K562 (cell line): ENCODE data around the gene ARPC4. TPM values are rescaled to one million over a fixed set of nuclear protein-coding genes. Genes with fewer than 3 reads are reported as not detected.

ENCODE experiments used
- ATAC-seq: fragments of 200-7000 bp; cut with Tn5 transposase; 3 replicates; pipeline ENCODE4 v1.9.1; 2020; ENCODE audit warnings: moderate library complexity
- BruUV-seq: library from RNA; stranded (reverse); fragments of 400-500 nt; replicated peaks from 2 replicates; lab custom pipeline; 2021; lab: Mats Ljungman, UMichigan
- CTCF ChIA-PET: fragments of 300-600 bp; formaldehyde crosslinking; extraction: SDS; loops from one replicate; lab custom pipeline; 2021; ENCODE audit warnings: low intra/inter-chr PET ratio; lab: Yijun Ruan, JAX
- POLR2A ChIA-PET: fragments of 300-600, 350-650 bp; sonication (Branson Sonifier 250); formaldehyde crosslinking; extraction: SDS; loops from one replicate; lab custom pipeline; 2021; ENCODE audit warnings: antibody characterized with exemption, inconsistent platforms; lab: Yijun Ruan, JAX
- DNase-seq, 4 experiments: peaks; one replicate each; pipeline versions ENCODE4 v3.0.0 to v3.0.0-alpha.2; 2011 to 2018; ENCODE audit warnings: low spot score in 3 of 4, mixed read lengths in 3 of 4; ENCODE audit errors: extremely low read depth in 1 of 4
- FAIRE-seq: peaks from 2 replicates; lab custom pipeline; 2011; peaks lifted over from hg19 to GRCh38; lab: Jason Lieb, UNC
- H2AFZ ChIP-seq: 2 replicates; pipeline ENCODE4 v1.6.0; 2011; ENCODE audit warnings: low read depth, low read length, control low read depth, inconsistent platforms
- H3K27ac ChIP-seq: fragments of 200-600 bp; 3 replicates; pipeline ENCODE4 v1.8.0; 2011; ENCODE audit warnings: low read depth, mild to moderate bottlenecking, control low read depth, inconsistent platforms, low read length, moderate library complexity, mixed read lengths; ENCODE audit errors: extremely low read depth
- H3K27me3 ChIP-seq, 2 experiments: fragments of 300-600 bp in 1 of 2; 2 replicates in 1 of 2; 3 replicates in 1 of 2; pipeline versions ENCODE4 v1.6.0 to v1.8.0; 2011; ENCODE audit warnings: inconsistent platforms in 2 of 2, low read length in 2 of 2, mild to moderate bottlenecking in 1 of 2, mixed read lengths in 1 of 2, moderate library complexity in 1 of 2; ENCODE audit not compliant: control insufficient read depth in 2 of 2, insufficient read depth in 2 of 2
- H3K36me3 ChIP-seq: fragments of 300-600 bp; 3 replicates; pipeline ENCODE4 v1.8.0; 2011; ENCODE audit warnings: mild to moderate bottlenecking, low read length, inconsistent platforms; ENCODE audit not compliant: control insufficient read depth, insufficient read depth
- H3K4me1 ChIP-seq, 2 experiments: fragments of 200-600 bp in 1 of 2; replicated peaks in 1 of 2; 2 replicates in 1 of 2; 3 replicates in 1 of 2; pipeline versions ENCODE4 v1.5.1 to v1.8.0; 2011; ENCODE audit warnings: inconsistent platforms in 2 of 2, low read length in 2 of 2, mild to moderate bottlenecking in 1 of 2, mixed read lengths in 1 of 2, moderate library complexity in 1 of 2; ENCODE audit not compliant: control insufficient read depth in 2 of 2, insufficient read depth in 2 of 2
- H3K4me2 ChIP-seq: 2 replicates; pipeline ENCODE4 v1.6.1; 2011; ENCODE audit warnings: low read length, control low read depth, inconsistent platforms, mixed read lengths; ENCODE audit not compliant: insufficient read depth
- H3K4me3 ChIP-seq: fragments of 200-600 bp; sonication (generic), shearing (Covaris generic); 2 replicates; pipeline ENCODE4 v1.5.1; 2016; ENCODE audit warnings: control low read depth, inconsistent platforms
- H3K79me2 ChIP-seq: fragments of 200-600 bp; 3 replicates; pipeline ENCODE4 v1.8.0; 2011; ENCODE audit warnings: low read length, inconsistent platforms; ENCODE audit not compliant: control insufficient read depth, insufficient read depth
- H3K9ac ChIP-seq, 2 experiments: 2 replicates each; pipeline versions ENCODE4 v1.6.0 to v1.6.1; 2011; ENCODE audit warnings: low read depth in 2 of 2, low read length in 2 of 2, control low read depth in 1 of 2, inconsistent platforms in 1 of 2, mild to moderate bottlenecking in 1 of 2, mixed read lengths in 1 of 2; ENCODE audit not compliant: insufficient read depth in 1 of 2
- H3K9me1 ChIP-seq: one replicate; pipeline ENCODE4 v1.6.0; 2011; ENCODE audit warnings: inconsistent platforms, mild to moderate bottlenecking, low read length, moderate library complexity; ENCODE audit not compliant: control insufficient read depth, insufficient read depth
- H3K9me3 ChIP-seq: replicated peaks from 2 replicates; pipeline ENCODE4 v1.5.1; 2011; ENCODE audit warnings: low read depth, low read length, inconsistent platforms; ENCODE audit not compliant: control insufficient read depth, insufficient read depth
- H4K20me1 ChIP-seq: replicated peaks from 2 replicates; pipeline ENCODE4 v1.6.1; 2011; ENCODE audit warnings: low read length, inconsistent platforms, mixed read lengths; ENCODE audit not compliant: control insufficient read depth, insufficient read depth
- CXXC5 ChIP-seq: fragments of 250-450 bp; sonication (Bioruptor Pico); IDR thresholded peaks from 2 replicates; pipeline ENCODE4 v1.8.0; 2022; ENCODE audit warnings: inconsistent platforms, mild to moderate bottlenecking, moderate library complexity
- GTF2F1 ChIP-seq: IDR thresholded peaks from 2 replicates; pipeline ENCODE4 v1.6.1; 2011; ENCODE audit warnings: low read depth, low read length, improper control_type of control experiment
- NRF1 ChIP-seq, 2 experiments: fragments of 450-650 bp; IDR thresholded peaks in 1 of 2; conservative IDR thresholded peaks in 1 of 2; 2 replicates each; pipeline ENCODE4 v1.6.1; 2014; ENCODE audit warnings: mild to moderate bottlenecking in 2 of 2
- POLR2G ChIP-seq: fragments of 200-400 bp; formaldehyde crosslinking; IDR thresholded peaks from 2 replicates; pipeline ENCODE4 v1.6.1; 2017; ENCODE audit warnings: low read depth, mild to moderate bottlenecking, antibody characterized with exemption, low read length, moderate library complexity
- TRIM24 ChIP-seq, 2 experiments: fragments of 450-650 bp; IDR thresholded peaks; 2 replicates each; pipeline ENCODE4 v1.6.1; 2016
- ZNF140 ChIP-seq: fragments of 250-450 bp; sonication (Bioruptor Pico); IDR thresholded peaks from 2 replicates; pipeline ENCODE4 v1.8.0; 2021; ENCODE audit warnings: moderate library complexity, mild to moderate bottlenecking, inconsistent platforms
- WGBS: fragments of 100-300 bp; shearing (Covaris generic); methylation state at CpG from one replicate; pipeline ENCODE4 v1.1.6; 2016; ENCODE audit warnings: low coverage, mixed read lengths; ENCODE audit not compliant: insufficient coverage; ENCODE audit errors: missing lambda C conversion rate; 5-methylcytosine and 5-hydroxymethylcytosine counted together
- in situ Hi-C: fragments of 300-500 bp; cut with MboI; formaldehyde crosslinking; loops from 4 replicates; pipeline ENCODE4 v1.15.0; 2018; ENCODE audit warnings: inconsistent platforms, mixed read lengths
- intact Hi-C: fragments of 100-400 bp; cut with micrococcal nuclease; formaldehyde crosslinking; loops from 2 replicates; pipeline ENCODE4 v1.14.2; 2022
- polyA plus RNA-seq, 8 experiments: library from polyadenylated mRNA; depleted of rRNA in 4 of 8; stranded (reverse) in 5 of 8; unstranded in 3 of 8; fragments of >200 nt; fragmentation: Nextera tagmentation in 2 of 8; fragmentation: Illumina TruSeq in 1 of 8; extraction: Ambion mirVana in 2 of 8; extraction: Trizol in 1 of 8; gene quantifications; 2 replicates each; pipeline versions ENCODE4 v1.2.1 to v1.2.3, GENCODE V29; 2011 to 2014; ENCODE audit warnings: inconsistent platforms in 1 of 8, missing spikeins in 1 of 8
- total RNA-seq, 7 experiments: library from RNA; depleted of rRNA in 6 of 7; stranded (reverse); fragments of >200 nt in 6 of 7; fragmentation: Illumina TruSeq in 2 of 7; extraction: Trizol in 2 of 7; gene quantifications; 2 replicates each; pipeline versions ENCODE4 v1.2.1 to v1.2.3, GENCODE V29; 2011 to 2021; ENCODE audit warnings: low replicate concordance in 1 of 7
- TF ChIP-seq, protein P1 (sequence below): fragments of 250-450 bp; sonication (Bioruptor Pico); IDR thresholded peaks from 2 replicates; pipeline ENCODE4 v1.8.0; 2021; ENCODE audit warnings: borderline replicate concordance, mild to moderate bottlenecking, moderate library complexity; ENCODE audit not compliant: poor library complexity, severe bottlenecking

The ARPC4 gene
- total and polyA plus RNA-seq, 9 of the 15 experiments (the other 6 are each of a cell fraction or from before 2014, with no cell fraction given) = 20.1 to 153 (median 119) TPM

DNA sequence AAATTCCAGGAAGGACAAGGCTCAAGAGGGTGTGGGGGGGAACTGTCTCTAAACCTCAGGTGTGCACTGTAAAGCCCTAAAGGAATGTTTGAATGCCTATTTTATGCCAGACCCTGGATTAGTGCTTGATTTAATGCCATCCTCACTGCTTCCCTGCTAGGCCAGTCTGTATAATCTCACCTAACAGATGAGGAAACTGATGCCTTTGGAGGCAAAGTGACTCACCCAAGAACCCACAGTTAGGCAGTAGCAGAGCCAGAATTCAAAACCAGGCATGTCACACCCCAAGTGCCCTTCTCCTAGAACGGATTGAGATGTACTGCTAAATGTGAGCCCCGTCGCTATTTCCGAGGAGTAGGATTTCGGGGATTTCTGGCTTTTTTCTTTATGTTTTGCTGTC, 31.0 kb upstream of the ARPC4 start (continued):
- TF ChIP-seq, protein P1, sequence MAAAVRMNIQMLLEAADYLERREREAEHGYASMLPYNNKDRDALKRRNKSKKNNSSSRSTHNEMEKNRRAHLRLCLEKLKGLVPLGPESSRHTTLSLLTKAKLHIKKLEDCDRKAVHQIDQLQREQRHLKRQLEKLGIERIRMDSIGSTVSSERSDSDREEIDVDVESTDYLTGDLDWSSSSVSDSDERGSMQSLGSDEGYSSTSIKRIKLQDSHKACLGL (CRISPR knock-in tag) = no peak
- TF ChIP-seq GTF2F1 = no peak
- no peak for TF ChIP-seq ZNF140
- TF ChIP-seq NRF1 (conservative IDR thresholded peaks at IDR 0.05 in 1 of 2, IDR thresholded peaks at IDR 0.05 in 1 of 2) = no peak
- TF ChIP-seq CXXC5 (CRISPR knock-in tag) = no peak

DNA sequence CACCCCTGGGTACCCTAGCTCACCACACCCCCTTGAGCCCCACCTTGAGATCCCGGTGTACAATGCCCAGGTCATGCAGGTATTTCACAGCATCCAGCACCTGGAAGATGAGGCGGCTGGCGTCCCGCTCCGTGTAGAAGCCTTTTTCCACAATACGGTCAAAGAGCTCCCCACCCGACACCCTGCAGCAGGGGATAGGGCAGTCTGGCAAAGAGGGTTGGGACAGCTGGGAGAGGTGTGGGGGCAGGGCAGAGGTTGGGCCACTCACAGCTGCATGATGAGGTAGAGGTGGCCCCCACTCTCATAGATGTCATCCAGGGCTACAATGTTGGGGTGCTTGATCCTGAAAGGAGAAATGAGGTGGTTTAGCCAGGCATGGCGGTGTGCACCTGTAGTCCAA, 30.0 kb upstream of the ARPC4 start:
- intact Hi-C loops = no loop called here
- H4K20me1 ChIP-seq = no peaks in the 10 kb centered on the region
- ATAC-seq (no peak; the same call in 2 of the 3 replicates), DNase-seq (no peak), FAIRE-seq (no peak)
- H3K79me2 ChIP-seq = no peaks in the 10 kb centered on the region
- ChIA-PET POLR2A (interaction anchor here (0.6 to 2.2 kb wide), 5 partner anchors 9 to 30 kb away, joined by 3 to 11 read pairs (median 4); partner anchors contain the start of gene OGG1), CTCF (no interaction called here)
- no peak overlapping the region for H3K4me3 ChIP-seq
- in situ Hi-C loops = no loop called here
- peak overlapping the region in 1 of 2 experiments; percentile 43; a peak in 1 of 4 replicates for H3K9ac ChIP-seq
- H2AFZ ChIP-seq = no peak overlapping the region
- no peak overlapping the region for H3K4me2 ChIP-seq
- BruUV-seq = no TSS peak
- peaks cover 0 to 4% of the 10 kb centered on the region in 2 experiments; a peak in 2 of 5 replicates for H3K4me1 ChIP-seq
- 73% methylated on average over 8 of the region's 8 CpGs for WGBS
- TF ChIP-seq POLR2G (peak; percentile 50; the same call in 1 of the 2 replicates), TRIM24 (IDR thresholded peaks at IDR 0.05) (no peak)
- H3K36me3 ChIP-seq = peaks cover 10% of the 10 kb centered on the region; the same call in 1 of the 3 replicates
- H3K9me3 ChIP-seq = no peaks in the 10 kb centered on the region; the same call in 1 of the 2 replicates
- no peaks in the 10 kb centered on the region for H3K9me1 ChIP-seq
- H3K27ac ChIP-seq = no peak overlapping the region
- H3K27me3 ChIP-seq = no peaks in the 10 kb centered on the region
